ENCODE data around the gene MTUS2.

DNA sequence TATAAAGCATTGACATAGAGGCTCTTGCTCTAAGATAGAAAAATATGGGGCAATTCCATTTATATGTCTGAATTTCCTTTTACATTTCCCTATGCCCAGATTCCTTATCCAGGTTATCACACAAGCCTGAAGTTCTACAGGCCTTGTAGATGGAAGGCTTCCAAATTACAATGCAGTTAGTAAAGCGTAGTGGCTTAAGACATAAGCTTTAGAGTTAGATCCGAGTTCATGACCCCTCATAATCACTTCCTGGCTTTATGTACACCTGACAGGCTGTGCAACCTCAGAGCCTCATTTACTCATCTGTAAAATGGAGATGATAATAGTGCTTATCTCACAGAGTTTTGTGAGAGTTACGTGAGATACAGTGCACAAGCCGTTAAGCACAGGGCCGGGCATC is 601.9 kb downstream of the MTUS2 start:
- TF ChIP-seq, protein P1, sequence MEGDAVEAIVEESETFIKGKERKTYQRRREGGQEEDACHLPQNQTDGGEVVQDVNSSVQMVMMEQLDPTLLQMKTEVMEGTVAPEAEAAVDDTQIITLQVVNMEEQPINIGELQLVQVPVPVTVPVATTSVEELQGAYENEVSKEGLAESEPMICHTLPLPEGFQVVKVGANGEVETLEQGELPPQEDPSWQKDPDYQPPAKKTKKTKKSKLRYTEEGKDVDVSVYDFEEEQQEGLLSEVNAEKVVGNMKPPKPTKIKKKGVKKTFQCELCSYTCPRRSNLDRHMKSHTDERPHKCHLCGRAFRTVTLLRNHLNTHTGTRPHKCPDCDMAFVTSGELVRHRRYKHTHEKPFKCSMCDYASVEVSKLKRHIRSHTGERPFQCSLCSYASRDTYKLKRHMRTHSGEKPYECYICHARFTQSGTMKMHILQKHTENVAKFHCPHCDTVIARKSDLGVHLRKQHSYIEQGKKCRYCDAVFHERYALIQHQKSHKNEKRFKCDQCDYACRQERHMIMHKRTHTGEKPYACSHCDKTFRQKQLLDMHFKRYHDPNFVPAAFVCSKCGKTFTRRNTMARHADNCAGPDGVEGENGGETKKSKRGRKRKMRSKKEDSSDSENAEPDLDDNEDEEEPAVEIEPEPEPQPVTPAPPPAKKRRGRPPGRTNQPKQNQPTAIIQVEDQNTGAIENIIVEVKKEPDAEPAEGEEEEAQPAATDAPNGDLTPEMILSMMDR (IDR thresholded peaks at IDR 0.05; ENCODE audit: insufficient read depth, low read length, poor library complexity, severe bottlenecking), result no peak
- no peak for TF ChIP-seq EZH2phosphoT487 (conservative IDR thresholded peaks at IDR 0.05; ENCODE audit: low read length)

All from SU-DHL-6 (cell line).